Tongue (tissue), 2 donors: Measurements from ENCODE around the gene CD72. TPM values are rescaled to one million over a fixed set of nuclear protein-coding genes. Genes with fewer than 3 reads are reported as not detected.
"Not testable (repeated sequence)": the region's sequence is repeated elsewhere in the genome, so short reads cannot be mapped to it uniquely, and the experiment has no call there.

ENCODE experiments used
- DNase-seq: peaks from one replicate; pipeline ENCODE4 v3.0.0-alpha.2; 2015
- total RNA-seq: library from RNA; depleted of rRNA; stranded (reverse); fragments of >200 nt; gene quantifications from one replicate; pipeline ENCODE4 v1.2.3, GENCODE V29; 2014

CD72 gene
- total RNA-seq, 1 donor from 2014 or later, result 1.7 TPM

DNA sequence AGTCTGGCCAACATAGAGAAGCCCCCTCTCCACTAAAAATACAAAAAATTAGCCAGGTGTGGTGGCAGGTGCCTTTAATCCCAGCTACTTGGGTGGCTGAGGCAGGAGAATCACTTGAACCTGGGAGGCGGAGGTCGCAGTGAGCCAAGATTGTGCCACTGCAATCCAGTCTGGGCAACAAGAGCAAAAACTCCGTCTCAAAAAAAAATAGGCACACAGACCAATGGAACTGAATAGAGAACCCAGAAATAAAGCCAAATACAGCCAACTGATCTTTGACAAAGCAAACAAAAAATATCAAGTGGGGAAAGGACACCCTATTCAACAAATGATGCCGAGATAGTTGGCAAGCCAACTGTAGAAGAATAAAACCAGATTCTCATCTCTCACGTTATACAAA is 29.7 kb downstream of the CD72 start:
- not testable (repeated sequence) for DNase-seq

DNA sequence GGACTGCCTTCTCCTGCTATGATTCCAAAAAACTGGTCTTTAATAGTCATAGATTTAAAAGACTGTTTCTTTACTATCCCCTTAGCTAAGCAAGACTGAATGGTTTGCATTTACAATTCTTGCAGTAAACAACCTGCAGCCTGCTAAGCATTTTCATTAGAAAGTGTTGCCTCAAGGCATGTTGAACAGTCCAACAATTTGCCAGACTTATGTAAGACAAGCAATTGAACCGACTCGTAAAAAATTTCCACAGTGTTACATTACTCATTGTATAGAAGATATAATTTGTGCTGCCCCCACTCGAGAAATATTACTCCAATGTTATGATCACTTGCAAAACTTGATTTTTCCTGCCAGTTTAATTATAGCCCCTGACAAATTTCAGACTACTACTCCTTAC is 33.5 kb downstream of the CD72 start:
- DNase-seq, result not testable (repeated sequence)

DNA sequence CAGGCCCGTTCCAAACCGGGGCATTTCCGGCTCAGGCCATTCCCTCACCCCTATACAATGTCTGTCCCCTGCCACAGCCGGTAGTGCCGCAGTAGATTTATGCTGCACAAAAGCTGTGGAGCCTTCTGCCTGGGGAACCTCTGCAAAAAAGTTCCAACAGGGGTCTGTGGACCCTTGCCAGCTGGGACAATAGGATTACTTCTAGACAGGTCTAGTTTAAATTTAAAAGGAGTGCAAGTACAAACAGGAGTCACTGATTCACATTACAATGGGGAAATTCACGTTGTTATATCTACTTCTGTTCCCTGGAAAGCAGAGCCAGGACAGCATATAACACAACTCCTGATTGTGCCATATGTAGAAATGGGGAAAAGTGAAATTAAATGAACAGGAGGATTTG is 34.7 kb downstream of the CD72 start:
- DNase-seq, result not testable (repeated sequence)

DNA sequence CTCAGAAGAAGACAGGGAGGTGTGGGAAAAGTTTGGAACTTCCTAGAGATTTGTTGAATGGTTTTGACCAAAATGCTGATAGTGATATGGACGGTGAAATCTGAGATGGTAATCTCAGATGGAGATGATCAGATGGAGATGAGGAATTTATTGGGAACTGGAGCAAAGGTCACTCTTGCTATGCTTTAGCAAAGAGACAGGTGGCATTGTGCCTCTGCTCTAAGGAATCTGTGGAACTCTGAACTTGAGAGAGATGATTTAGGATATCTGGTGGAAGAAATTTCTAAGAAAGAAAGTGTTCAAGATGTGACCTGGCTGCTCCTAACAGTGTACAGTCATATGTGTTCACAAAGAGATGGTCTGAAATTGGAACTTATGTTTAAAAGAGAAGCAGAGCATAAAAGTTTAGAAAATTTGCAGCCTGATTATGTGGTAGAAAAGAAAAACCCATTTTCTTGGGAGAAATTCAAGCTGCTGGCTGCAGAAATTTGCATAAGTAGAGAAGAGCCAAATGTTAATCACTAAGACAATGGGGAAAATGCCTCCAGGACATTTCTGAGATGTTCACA is 38.5 kb downstream of the CD72 start:
- not testable (repeated sequence) for DNase-seq

DNA sequence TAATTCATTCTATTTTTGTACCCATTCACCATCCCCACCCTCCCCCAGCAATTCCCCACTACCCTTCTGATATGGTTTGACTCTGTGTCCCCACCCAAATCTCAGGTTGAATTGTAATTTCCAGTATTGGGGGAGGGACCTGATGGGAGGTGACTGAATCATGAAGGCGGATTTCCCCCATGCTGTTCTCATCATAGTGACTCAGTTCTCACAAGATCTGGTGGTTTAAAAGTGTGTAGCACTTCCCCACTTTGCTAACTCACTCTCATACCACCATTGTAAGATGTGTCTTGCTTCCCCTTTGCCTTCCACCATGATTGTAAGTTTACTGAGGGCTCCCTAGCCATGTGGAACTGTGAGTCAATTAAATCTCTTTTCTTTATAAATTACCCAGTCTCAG is 39.1 kb downstream of the CD72 start:
- no peak for DNase-seq

DNA sequence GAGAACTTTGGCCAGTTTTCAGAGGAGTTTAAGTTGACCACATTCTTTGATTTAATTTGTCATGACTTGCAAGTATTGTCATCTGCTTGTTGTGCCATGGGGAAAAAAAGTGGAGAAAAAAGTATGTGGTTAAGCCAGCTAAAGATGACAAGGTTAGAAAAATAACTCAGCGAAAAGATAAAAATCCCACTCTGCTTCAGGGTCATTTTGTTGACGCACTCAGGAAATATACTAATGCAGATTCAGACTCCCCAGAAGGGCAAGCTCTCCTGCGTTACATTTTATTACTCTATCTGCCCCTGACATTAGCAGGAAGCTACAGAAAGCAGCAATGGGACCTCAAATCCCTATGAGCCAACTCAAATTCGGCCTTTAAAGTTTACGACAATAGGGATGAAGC is 40.7 kb downstream of the CD72 start:
- DNase-seq, result no peak

DNA sequence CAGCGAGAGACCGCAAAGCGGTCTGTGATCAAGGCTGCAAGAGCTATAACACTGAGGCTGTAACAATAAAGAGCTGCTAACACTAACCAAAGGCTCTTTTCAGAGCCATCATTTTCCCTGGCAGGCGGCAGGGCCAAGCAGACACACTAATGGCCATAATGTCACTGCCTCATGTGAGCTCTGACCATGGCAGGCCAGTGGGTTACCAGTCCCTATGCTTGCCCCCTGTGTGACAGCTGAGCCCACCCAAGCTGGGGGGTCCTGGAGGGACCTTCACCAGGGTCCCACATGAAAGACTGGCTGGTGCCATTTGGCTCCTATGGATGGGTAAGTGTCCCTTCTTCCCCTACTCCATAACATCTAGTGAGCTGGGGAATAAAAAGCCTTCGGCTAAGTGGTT is 42.7 kb downstream of the CD72 start:
- DNase-seq, result no peak

DNA sequence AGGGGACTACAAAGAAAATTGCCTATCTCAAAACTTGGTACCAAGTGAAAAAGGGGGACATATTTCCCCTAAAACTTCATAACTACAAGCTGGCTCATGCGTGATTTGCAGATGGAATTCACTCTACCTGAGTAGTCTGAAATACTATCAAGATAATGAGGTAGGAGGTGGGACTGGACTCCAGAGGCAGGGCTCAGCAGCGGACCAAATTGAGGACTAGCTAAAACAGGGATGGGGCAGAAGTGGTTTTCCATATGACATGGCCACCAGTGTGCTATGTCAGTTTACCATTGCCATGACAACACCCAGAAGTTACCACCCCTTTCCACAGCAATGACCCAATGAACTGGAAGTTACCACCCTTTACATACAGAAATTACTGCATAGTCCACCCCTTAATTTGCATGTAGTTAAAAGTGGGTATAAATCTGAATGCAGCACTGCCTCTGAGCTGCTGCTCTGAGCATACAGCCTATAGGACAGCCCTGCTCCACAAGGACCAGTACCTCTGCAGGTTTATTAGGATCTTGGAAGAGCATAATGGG is 43.6 kb downstream of the CD72 start:
- no peak for DNase-seq

DNA sequence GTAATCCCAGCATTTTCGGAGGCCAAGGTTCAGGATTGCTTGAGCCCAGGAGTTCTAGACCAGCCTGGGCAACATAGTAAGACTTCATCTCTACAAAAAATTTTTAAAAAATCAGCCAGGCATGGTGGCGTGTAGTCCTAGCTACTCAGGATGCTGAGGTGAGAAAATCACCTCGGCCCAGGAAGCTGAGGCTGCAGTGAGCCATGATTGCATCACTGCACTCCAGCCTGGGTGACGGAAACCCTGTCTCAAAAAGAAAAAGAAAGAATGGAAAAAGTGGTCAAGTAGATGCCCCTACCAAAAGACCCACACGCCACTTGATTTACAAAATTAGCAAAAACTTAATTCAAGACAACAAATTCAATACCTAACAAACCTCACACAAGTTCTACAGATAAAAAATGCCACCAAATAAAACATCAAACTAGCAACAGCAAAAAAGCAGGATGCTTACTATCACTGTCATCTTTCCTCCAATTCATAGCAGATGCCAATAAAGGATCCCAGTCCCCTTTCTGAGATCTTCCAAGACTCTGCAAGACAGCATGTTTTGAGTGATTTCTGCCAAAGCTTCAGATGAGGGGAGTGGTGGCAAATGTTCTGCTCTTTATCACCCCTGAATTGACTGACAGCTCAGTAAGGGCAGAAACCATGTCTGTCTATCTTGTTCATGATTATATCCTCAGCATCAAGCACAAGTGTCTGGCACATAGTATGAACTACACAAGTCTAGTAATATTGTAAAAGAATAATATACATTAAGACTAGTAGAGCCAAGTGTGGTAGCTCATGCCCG is 47.3 kb downstream of the CD72 start:
- DNase-seq, result no peak

DNA sequence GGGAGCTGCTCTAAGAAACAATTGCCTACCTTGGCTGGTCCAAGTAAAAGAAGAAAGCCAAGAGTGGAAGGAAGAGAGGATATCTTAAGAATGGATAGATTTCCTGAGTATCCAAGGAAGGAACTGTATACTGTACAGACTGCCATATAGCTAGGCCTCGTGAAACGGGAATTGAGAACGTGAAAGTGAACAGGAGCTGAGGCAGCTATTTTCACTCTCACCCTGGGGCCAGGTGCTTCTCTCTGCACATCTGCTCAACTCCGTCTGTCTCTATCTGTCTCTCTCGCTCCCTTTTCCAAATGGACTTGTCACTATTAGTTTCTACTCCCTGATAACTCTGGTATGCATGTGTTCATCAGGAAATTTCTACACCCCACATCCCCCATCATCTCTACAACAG is 49.0 kb downstream of the CD72 start:
- DNase-seq, result no peak

DNA sequence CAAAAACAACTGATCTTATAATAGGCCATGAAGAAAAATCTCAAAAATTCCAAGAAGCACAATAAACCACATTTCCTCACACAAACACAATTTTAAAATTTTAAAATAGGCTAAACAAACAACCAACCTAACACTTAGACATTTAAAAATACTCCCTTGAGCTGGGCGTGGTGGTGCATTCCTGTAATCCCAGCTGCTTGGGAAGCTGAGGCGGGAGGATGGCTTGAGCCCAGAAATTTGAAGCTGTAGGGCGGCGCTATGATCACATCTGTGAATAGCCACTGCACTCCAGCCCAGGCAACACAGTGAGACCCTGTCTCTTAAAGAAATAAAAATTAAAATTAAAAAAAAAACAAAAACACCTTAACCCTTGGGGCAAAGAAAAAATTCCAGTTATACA is 50.0 kb downstream of the CD72 start:
- peak; percentile 40 for DNase-seq

DNA sequence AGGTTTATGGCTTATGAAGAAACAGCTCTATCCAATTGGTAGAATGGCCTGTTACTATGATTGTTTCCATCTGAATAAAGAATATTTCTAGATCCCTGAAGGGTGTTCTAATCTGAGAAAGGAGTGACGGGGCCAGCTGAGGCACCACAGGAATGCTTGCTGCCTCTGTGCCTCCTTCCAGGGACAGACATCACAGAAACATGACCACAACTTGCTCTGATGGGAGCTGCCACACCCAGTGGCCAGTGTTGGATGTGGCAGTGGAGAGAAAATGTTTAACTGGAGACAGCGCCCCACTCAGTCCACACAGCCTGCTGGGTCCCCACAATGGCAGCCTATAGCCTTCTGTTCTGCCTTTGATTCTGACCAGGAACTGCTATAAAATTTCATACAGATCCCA is 51.8 kb downstream of the CD72 start:
- DNase-seq, result peak; percentile 75

DNA sequence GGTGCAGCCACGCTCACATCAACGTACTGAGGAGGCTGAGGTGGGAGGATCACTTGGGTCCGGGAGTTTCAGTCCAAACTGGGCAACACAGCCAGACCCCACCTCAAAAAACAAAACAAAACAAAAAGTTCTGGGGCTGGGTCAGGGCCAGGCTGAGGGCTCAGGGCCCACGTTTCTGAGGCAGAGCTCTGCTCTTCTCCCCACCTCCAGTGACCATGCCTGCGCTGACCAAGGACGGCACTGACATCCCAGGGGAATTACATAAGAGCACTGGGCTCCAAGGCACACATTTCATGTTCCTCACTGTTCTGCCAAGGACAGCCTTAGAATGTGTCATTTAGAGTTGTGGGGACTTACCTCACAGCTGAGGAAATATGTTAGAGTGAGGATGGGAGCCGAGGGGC is 53.6 kb downstream of the CD72 start:
- no peak for DNase-seq

DNA sequence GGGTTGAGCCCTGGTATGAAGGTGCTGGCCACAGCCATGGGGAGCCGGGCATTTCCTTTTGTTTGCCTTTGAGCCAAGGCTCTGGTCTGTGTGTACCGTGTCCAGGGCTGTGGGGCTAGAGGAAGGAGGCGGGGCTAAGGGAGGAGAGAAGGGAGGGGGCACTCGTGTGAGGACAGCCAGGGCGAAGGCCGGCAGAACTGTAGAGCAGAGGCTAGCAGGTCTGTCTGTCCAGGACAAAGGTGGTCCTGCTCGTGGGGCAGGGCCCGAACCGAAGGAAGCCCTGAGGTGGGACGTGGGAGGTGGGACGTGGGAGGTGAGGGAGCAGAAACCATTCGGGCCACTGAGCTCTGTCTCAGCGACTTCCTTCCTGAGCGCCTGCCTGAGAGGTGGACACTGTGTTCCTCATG is 54.4 kb downstream of the CD72 start:
- DNase-seq, result peak; percentile 33

DNA sequence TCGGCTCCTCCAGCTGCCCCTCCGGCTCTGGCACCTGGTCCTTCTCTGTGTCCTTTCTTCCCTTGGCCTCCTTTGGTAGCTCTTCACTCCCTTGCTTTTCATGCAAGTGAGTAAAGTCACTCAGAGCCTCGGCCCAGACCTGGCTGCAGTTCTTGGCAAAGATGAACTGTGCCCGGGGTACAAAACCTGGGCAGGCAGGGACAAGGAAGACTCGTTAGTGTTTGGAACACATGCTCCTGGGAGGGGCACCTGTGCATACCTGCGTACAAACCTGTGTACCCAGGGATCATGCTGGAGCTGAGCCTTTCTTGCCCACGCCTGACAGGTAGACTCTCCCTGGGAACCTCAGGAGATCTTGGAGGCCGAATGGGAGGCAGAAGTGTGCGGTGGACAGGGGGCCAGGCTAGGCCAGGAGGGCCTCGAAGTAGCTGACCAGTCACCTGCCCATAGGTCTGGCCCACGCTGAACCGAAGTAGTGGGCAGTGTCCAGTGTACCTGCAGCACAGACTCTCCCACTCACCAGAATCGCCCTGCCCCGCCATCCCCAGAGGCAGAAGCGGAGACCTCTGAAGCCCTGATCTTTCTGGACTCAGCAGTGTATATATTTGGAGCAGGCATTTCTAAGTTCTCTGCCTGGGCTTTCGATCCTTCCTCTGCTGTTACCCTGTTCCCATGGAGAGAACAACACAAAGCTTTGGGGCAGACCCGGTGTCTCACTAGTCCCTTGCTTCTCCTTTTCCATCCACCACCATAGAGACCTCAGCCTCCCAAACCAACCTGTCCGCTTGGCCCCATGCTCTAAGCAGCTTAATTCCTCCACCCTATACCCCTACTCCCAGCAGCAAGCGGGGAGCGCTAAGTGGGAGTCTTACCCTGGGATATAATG is 55.1 kb downstream of the CD72 start:
- peak; percentile 41 for DNase-seq

DNA sequence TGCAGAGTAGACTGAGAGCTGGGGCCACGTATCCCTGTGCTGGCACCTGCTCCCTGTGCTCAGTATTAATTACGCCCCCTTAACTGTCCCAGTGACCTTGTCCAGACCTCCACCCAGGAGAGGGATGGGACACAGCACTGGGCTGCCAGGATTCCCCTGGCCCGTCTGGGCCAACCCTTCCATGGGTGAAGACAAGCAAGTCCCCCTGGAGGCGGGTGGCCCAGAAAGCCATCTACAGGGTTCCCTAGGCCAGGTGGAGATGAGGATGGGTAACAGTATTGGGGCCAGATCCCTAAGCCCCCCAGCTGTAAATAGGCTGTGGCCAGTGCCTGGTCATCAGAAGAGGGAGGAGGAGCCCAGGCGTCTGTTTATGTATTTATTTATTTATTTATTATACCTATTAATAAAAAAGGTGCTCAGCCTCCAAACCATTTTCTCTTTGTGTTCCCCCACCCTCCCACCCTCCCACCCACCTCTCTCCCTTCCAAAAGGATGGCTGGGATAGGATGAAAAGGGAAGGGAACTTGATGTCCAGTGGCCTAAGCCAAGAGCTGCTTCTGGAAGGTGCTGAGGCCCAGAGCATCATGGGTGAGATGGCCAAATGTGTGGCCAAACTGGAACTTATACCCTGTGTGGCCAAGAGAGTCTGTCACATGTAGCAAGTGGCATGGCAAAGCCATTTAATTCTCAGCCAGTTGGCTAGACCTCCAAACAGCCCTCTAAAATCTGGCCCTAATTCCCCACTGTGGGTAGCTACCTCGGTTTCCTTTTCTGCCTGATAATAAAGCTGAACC is 56.5 kb downstream of the CD72 start:
- DNase-seq, result no peak

DNA sequence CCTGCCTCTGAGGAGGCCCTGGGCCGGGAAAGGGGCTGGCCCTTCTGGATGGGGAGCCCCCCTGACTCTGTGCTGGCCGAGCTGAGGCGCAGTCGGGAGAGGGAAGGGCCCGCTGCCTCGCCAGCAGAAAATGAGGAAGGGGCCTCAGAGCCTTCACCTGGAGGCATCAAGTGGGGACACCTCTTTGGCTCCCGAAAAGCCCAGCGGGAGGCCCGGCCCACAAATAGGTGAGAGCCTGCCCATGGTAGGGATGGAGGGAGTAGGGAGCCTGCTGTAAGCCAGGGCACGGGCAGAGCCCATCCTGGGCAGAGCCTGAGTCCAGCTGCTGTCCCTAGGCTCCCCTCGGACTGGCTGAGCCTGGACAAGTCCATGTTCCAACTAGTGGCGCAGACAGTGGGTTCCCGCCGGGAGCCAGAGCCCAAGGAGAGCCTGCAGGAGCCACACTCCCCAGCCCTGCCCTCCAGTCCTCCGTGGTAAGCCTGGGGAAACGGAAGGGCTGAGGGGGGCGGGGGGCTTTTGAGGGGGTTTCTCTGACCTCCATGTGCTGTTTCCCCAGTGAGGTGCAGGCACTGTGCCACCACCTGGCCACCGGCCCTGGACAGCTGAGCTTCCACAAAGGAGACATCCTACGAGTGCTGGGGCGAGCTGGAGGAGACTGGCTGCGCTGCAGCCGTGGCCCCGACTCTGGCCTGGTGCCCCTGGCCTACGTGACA is 57.4 kb downstream of the CD72 start:
- DNase-seq, result no peak
